ENCODE data around the gene NPHP4. TPM values are rescaled to one million over a fixed set of nuclear protein-coding genes. Genes with fewer than 3 reads are reported as not detected.

NPHP4 gene
- total RNA-seq, 1 donor from 2014 or later = 8.2 TPM

DNA sequence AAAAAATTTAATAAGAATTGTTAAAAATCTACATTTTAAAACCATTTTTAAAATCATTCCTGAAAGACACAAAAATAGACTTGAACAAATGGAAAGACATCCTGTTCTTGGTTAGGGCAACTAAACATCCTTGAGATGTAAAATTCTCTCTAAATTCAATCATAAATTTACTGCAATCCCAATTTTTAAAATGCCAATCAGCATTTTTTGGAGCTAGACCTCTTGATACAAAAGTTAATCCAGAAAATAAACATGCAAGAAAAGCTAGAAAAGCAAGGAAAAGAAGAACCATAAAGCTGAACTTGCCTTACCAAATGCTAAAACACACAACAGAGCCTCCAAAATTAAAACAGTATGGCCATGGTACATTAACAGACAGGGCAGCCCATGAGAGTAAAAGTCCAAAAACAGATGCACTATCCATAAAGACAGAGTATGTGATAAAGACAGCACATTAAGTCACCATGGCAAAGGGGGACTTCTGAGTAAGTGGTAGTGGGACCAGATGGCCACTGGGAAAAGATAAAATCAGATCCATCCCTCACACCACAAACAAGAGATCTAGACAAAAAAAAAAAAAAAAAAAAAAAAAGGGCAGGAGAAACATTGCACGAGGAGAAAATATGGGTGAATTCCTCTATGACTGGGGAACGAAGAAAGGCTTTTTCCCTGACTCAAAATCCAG is 51.4 kb downstream of the NPHP4 start:
- no peak overlapping the region for H3K27ac ChIP-seq
- intact Hi-C loops (cut with DNase I) = no loop called here
- no peak overlapping the region for H3K4me3 ChIP-seq
- DNase-seq (ENCODE audit: low spot score in 2 of 2) = no peak
- H3K4me1 ChIP-seq = peaks cover 0 to 13% of the 10 kb centered on the region in 2 donors
- peaks cover 0 to 6% of the 10 kb centered on the region in 2 donors for H3K36me3 ChIP-seq
- TF ChIP-seq, protein P1, sequence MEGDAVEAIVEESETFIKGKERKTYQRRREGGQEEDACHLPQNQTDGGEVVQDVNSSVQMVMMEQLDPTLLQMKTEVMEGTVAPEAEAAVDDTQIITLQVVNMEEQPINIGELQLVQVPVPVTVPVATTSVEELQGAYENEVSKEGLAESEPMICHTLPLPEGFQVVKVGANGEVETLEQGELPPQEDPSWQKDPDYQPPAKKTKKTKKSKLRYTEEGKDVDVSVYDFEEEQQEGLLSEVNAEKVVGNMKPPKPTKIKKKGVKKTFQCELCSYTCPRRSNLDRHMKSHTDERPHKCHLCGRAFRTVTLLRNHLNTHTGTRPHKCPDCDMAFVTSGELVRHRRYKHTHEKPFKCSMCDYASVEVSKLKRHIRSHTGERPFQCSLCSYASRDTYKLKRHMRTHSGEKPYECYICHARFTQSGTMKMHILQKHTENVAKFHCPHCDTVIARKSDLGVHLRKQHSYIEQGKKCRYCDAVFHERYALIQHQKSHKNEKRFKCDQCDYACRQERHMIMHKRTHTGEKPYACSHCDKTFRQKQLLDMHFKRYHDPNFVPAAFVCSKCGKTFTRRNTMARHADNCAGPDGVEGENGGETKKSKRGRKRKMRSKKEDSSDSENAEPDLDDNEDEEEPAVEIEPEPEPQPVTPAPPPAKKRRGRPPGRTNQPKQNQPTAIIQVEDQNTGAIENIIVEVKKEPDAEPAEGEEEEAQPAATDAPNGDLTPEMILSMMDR (IDR thresholded peaks at IDR 0.05) = no peak
- no peaks in the 10 kb centered on the region for H3K27me3 ChIP-seq
- H3K9me3 ChIP-seq = no peaks in the 10 kb centered on the region

DNA sequence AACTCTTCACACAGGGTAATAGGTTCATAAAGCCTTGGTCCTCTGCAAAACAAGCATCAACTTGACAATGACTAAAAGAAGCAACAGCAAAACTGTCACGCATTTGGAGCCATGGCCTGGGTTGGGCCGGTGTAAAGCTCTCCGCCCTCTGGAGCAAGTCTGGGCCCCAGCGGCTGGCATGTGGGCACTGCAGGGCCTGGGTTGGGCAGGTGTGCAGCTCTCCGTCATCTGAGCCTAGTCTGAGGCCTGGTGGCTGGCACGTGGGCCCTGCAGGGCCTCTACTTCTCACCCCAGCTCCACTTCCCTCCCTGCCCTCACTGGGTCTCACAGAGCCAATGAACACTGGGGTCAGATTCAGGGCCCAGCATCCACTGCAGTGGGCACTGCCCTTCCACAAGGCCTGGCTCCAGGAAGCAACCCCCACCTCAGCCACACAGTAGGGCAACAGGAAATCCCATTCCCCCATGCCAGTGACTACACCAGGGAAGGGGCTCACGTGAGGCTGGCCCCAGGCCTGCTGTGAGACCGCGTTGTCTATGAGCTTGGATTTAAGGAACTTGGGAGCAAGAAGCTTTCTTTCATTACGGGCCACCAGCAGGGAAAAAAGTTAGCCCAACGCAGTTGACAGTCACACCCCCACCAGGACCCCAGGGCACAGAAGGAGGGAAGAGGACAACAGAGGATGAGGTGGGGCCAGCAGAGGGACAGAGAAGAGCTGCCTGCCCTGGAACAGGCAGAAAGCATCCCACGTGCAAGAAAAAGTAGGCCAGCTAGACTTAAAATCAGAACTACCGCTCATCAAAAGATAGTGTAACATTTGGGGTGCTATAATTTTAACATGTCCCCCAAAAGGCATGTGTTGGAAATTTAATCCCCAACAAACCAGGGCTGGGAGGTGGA is 52.7 kb downstream of the NPHP4 start:
- no peak for DNase-seq (ENCODE audit: low spot score in 2 of 2)
- TF ChIP-seq, protein P1 (IDR thresholded peaks at IDR 0.05) = no peak
- Histone ChIP-seq H3K4me3 (no peak overlapping the region), H3K27me3 (no peaks in the 10 kb centered on the region), H3K27ac (no peak overlapping the region), H3K36me3 (no peaks in the 10 kb centered on the region), H3K9me3 (no peaks in the 10 kb centered on the region), H3K4me1 (peaks cover 0 to 13% of the 10 kb centered on the region in 2 donors)
- intact Hi-C loops (cut with DNase I) = no loop called here

DNA sequence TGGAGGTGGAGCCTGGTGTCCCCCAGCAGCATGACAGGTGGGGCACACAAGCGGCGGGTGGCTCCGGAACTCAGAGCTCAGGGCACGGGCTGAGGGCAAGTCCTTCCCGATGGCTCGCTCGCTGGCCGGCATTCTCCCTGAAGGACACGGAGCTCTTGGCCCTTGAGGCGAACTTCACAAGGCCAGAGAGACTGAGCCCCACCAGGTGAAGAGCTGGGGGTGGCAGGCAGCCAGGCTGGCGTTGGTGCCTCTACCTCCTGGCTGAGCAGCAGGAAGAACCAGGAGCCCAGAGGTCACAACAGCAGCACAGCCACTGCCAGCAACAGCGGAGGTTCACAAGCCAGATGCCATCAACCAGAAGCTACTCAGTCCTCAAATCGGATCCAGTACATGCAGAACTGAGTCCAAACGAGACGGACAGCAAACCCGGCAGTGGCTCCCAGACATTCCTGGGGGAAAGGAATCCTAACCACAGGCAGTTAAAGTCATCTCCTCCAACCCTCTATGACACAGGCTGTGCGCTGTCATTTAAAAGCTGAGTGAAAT is 54.1 kb downstream of the NPHP4 start:
- TF ChIP-seq, protein P1 (IDR thresholded peaks at IDR 0.05) = no peak
- no peaks in the 10 kb centered on the region for H3K9me3 ChIP-seq
- intact Hi-C loops (cut with DNase I) = no loop called here
- peak overlapping the region in 1 of 2 donors; percentile 15 for H3K27ac ChIP-seq
- peak overlapping the region in 1 of 2 donors; percentile 3 for H3K4me3 ChIP-seq
- H3K27me3 ChIP-seq = no peaks in the 10 kb centered on the region
- DNase-seq (ENCODE audit: low spot score in 2 of 2) = no peak
- no peaks in the 10 kb centered on the region for H3K36me3 ChIP-seq
- H3K4me1 ChIP-seq = peaks cover 0 to 13% of the 10 kb centered on the region in 2 donors

DNA sequence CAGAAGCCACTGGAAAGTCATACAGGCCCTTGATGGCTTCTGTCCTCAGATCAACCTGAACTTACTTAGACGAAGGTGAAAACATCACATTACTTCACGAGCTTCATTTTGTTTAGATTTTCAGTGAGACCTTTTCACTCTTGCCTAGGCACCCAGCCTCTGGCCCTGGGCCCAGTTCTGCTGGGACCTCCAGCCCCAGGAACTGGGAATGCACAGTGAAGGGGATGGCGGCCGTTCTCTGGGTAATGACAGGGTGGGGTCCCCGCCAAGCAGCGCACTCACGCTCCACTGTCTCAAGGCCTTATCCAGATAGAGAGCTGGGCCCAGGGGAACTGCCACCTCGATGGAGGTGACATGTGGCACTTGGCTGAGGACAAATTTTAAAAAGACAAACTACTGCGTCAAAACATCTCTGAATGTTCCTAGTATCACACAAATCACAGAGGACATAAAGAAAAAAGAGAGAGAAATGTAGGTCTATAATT is 54.8 kb downstream of the NPHP4 start:
- Histone ChIP-seq H3K27ac (no peak overlapping the region), H3K9me3 (no peaks in the 10 kb centered on the region), H3K36me3 (peaks cover 0 to 6% of the 10 kb centered on the region in 2 donors), H3K4me1 (peaks cover 0 to 13% of the 10 kb centered on the region in 2 donors), H3K27me3 (no peaks in the 10 kb centered on the region), H3K4me3 (no peak overlapping the region)
- TF ChIP-seq, protein P1 (IDR thresholded peaks at IDR 0.05) = no peak
- DNase-seq (ENCODE audit: low spot score in 2 of 2) = no peak
- intact Hi-C loops (cut with DNase I) = no loop called here

DNA sequence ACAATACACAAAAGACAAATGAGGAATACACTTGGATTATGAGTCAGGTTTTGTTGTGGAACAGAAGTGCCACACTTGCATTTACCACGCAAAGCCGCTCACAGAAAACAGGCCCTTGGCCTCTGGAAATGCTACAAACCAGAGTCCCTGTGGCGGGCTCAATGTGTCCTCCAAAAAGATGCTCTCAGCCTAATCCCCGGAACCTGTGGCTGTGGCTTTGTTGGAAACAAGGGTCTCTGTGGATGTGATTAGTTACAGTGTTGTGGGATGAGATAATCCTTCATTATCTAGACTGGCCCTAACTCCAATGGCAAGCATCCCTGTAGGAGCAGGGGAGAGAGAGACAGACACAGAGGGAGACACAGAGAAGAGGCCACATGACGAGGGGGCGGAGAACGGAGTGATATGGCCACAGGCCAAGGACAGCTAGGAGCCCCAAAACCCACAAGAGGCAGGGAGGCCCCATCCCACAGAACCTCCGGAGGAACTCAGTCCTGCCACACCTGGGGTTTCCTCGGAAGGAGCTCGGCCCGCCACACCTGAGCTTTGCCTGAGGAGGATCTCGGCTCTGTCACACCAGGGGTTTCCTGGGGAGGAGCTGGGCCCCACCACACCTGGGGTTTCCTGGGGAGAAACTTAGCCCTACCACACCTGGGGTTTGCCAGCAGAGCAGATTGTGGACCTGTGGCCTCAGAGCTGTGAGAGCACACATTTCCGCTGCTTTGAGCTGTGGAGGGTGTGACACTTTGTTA is 55.4 kb downstream of the NPHP4 start:
- intact Hi-C loops (cut with DNase I) = no loop called here
- Histone ChIP-seq H3K27ac (no peak overlapping the region), H3K9me3 (no peaks in the 10 kb centered on the region), H3K36me3 (peaks cover 0 to 9% of the 10 kb centered on the region in 2 donors), H3K4me1 (peaks cover 0 to 13% of the 10 kb centered on the region in 2 donors), H3K4me3 (no peak overlapping the region), H3K27me3 (no peaks in the 10 kb centered on the region)
- DNase-seq (ENCODE audit: low spot score in 2 of 2) = no peak
- TF ChIP-seq, protein P1 (IDR thresholded peaks at IDR 0.05) = no peak
